ENCODE measurements around the gene SLC41A2.
"Not testable (repeated sequence)": the region's sequence is repeated elsewhere in the genome, so short reads cannot be mapped to it uniquely, and the experiment has no call there.

The SLC41A2 gene

DNA sequence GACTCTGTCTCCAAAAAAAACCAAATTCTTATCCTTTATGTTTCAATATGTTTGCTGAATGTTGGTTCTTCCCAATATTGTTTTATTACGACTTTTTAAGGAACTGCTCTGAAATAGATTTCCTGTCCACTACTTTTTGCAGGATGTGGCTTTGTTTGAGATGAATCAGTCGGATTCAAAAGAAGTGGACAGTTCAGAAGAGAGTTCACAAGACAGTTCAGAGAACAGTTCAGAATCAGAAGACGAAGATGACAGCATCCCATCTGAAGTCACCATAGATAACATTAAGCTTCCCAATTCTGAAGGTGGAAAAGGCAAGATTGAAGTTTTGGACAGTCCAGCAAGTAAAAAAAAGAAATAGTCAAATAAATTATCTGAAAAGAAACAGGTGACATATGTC, 36.2 kb upstream of the SLC41A2 start:
- ChIA-PET CTCF (no interaction called here), POLR2A (no interaction called here)
- DNase-seq (ENCODE audit: low read depth, low spot score): no peak
- H3K4me3 ChIP-seq (ENCODE audit: low read depth, low read length): no peak overlapping the region
- TF ChIP-seq, protein P1, sequence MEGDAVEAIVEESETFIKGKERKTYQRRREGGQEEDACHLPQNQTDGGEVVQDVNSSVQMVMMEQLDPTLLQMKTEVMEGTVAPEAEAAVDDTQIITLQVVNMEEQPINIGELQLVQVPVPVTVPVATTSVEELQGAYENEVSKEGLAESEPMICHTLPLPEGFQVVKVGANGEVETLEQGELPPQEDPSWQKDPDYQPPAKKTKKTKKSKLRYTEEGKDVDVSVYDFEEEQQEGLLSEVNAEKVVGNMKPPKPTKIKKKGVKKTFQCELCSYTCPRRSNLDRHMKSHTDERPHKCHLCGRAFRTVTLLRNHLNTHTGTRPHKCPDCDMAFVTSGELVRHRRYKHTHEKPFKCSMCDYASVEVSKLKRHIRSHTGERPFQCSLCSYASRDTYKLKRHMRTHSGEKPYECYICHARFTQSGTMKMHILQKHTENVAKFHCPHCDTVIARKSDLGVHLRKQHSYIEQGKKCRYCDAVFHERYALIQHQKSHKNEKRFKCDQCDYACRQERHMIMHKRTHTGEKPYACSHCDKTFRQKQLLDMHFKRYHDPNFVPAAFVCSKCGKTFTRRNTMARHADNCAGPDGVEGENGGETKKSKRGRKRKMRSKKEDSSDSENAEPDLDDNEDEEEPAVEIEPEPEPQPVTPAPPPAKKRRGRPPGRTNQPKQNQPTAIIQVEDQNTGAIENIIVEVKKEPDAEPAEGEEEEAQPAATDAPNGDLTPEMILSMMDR (IDR thresholded peaks at IDR 0.05; ENCODE audit: insufficient read depth, low read length, missing control alignments): no peak

DNA sequence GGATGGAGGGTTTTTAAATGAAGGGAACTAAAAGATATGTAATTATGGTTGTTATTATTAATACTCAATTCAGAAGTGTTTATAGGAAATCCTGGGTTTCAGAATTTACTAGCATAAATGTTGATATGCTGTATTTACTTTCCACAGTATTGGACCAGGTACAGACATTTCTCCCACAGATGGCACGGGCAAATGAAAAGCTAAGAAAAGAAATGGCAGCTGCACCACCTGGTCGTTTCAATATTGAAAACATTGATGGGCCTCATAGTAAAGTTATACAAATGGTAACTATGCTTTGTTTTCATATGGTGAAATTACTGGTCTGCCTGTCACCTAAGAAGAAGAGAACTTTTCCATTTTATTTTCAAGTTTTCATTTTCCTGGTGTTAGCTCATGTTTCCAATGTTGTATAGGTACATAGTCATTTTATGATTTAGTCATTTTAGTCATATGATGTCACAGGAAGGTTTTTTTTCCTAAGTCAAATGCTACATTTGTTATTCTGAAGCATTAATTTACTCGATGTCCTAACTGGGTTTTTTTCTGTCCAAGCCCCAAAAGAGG, 33.6 kb upstream of the SLC41A2 start:
- no peak overlapping the region for H3K4me3 ChIP-seq (ENCODE audit: low read depth, low read length)
- no peak for DNase-seq (ENCODE audit: low read depth, low spot score)
- ChIA-PET CTCF (no interaction called here), POLR2A (no interaction called here)
- TF ChIP-seq, protein P1 (IDR thresholded peaks at IDR 0.05; ENCODE audit: insufficient read depth, low read length, missing control alignments): no peak

DNA sequence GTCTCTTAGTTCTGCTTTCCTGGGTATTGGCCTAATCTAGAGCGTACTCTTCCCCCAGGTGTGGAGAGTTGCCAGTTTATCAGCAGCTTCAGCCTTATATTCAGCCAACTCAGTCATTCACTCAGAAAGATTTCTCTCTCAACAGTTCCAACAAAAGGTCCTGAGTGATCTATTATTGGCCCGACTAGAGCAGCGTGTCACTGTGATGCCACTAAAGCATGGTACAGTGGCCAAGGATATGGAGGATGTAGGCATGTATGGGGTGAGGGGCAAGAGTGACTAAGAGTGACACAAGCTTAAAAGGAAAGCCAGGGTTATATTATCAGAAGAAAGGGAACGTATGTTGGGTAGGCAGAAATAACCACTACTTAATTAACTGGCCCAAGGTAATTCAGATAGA, 32.9 kb upstream of the SLC41A2 start:
- no peak overlapping the region for H3K4me3 ChIP-seq (ENCODE audit: low read depth, low read length)
- ChIA-PET POLR2A (no interaction called here), CTCF (no interaction called here)
- DNase-seq (ENCODE audit: low read depth, low spot score): no peak
- TF ChIP-seq, protein P1 (IDR thresholded peaks at IDR 0.05; ENCODE audit: insufficient read depth, low read length, missing control alignments): no peak

DNA sequence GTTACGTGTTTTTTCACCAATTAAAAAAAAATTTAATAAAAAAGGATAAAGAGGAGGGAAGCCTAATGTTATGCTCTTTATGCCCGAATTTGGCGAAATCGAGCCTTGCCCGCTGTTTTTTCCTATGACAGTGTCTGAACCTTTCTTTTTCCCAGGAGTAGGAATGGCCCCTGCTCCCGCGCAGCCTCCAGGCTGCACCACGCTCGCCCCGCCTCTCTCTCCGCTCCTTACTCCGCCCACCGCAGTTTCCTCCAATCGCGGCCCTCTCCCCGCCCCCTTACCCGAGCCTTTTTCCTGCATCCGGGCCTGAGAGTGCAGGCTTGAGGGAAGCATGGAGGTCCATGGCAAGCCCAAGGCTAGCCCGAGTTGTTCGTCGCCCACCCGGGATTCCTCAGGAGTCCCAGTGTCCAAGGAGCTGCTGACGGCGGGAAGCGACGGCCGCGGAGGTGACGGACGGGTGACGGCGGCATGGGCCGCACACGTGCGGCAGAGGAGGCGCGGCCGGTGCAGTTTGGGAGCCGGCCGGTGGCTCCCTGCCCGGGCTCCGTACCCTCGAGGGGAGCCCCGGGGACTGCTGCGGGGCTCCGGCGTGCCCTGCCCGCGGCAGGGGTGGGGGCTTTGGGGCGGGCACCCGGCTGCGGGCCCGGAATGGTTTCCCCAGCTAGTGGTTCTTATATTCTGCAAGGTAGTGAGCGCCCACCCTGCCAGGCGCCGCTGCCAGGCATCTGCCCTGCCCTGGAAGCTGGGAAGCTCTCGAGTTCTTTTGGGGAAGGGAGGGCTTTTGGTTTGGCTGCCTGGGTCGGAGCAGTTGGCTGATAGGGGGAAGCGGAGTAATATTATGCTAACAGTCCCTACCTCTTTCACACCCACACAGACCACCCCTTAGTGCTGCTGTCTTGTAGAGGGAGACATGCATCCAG, 28.2 kb upstream of the SLC41A2 start, which contains the start of gene NOPCHAP1:
Gene NOPCHAP1, plus strand, starts transcription at position 295 of the 920 bp plus-strand sequence. Its CDS starts 37 bp downstream, at position 332.
- TF ChIP-seq, protein P1 (IDR thresholded peaks at IDR 0.05; ENCODE audit: insufficient read depth, low read length, missing control alignments): no peak
- CTCF ChIA-PET: interaction anchor here (0.9 to 1.4 kb wide), 3 partner anchors 9 to 66 kb away, joined by 3 to 4 read pairs (median 4); no protein-coding TSS in a partner anchor
- H3K4me3 ChIP-seq (ENCODE audit: low read depth, low read length): peak within 1 kb of the TSS; percentile 94
- DNase-seq (ENCODE audit: low read depth, low spot score): peak; percentile 9
- POLR2A ChIA-PET: no interaction called here

DNA sequence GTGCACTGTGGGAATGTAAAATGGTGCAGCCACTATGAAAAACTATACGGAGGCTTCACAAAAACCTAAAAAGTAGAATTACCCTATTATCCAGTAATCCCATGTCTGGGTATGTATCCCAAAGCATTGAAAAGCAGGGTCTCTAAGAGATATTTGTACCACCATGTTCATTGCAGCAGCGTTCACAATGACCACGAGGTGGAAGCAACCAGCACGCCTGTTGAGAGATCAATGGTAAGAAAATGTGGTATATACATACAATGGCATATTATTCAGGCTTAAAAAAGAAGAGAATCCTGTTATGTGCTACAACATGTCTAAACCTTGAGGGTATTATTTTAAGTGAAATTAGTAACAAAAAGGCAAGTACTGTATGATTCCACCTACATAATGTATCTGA, 27.1 kb upstream of the SLC41A2 start:
- CTCF ChIA-PET: interaction anchor here (0.9 kb wide), 1 partner anchor 67 kb away, joined by 3 read pairs; no protein-coding TSS in a partner anchor
- TF ChIP-seq, protein P1 (IDR thresholded peaks at IDR 0.05; ENCODE audit: insufficient read depth, low read length, missing control alignments): no peak
- POLR2A ChIA-PET: no interaction called here
- no peak overlapping the region for H3K4me3 ChIP-seq (ENCODE audit: low read depth, low read length)
- no peak for DNase-seq (ENCODE audit: low read depth, low spot score)

DNA sequence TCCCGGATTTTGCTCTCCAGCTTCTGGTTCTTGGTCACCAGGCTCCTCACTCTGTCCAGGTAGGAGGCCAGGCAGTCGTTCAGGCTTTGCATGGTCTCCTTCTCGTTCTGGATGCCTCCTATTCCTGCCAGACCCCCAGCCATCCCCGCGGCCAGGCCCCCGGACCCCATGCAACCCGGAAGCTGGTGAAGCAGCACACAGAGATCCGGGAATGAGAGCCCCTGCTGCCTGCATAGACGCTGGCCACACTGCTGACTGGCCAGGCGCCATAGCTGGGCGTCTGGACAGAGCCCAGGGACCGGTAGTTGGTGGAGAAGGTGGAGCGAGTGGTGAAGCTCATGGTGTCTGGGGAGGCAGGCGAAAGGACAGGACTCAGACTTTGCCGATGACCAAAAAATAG, 19.6 kb upstream of the SLC41A2 start:
- H3K4me3 ChIP-seq (ENCODE audit: low read depth, low read length); DNase-seq (ENCODE audit: low read depth, low spot score); POLR2A ChIA-PET; CTCF ChIA-PET: not testable (repeated sequence)

Measured in AG04449 (cell line).